ENCODE data around the gene SERPINB2. TPM values are rescaled to one million over a fixed set of nuclear protein-coding genes. Genes with fewer than 3 reads are reported as not detected.

The SERPINB2 gene
- total RNA-seq, 1 donor from 2014 or later, result not detected

GRCh38 chr18:63888470-63889190, 1.1 kb downstream of the SERPINB2 start:
- TF ChIP-seq CTCF (IDR thresholded peaks at IDR 0.05; ENCODE audit: borderline replicate concordance), result no peak
- Histone ChIP-seq H3K9me3 (replicated peaks) (no peaks in the 10 kb centered on the region), H3K27me3 (ENCODE audit: low read depth) (peaks cover 5% of the 10 kb centered on the region), H3K36me3 (no peaks in the 10 kb centered on the region), H3K4me3 (no peak overlapping the region), H3K27ac (replicated peaks) (no peak overlapping the region), H3K4me1 (no peaks in the 10 kb centered on the region)
- DNase-seq, result no peak
- intact Hi-C loops (cut with micrococcal nuclease), result no loop called here

- intact Hi-C loops (cut with micrococcal nuclease), result no loop called here
- Histone ChIP-seq H3K4me1 (no peaks in the 10 kb centered on the region), H3K36me3 (no peaks in the 10 kb centered on the region), H3K4me3 (no peak overlapping the region), H3K9me3 (replicated peaks) (no peaks in the 10 kb centered on the region), H3K27me3 (ENCODE audit: low read depth) (peaks cover 5% of the 10 kb centered on the region), H3K27ac (replicated peaks) (no peak overlapping the region)
- no peak for DNase-seq
- TF ChIP-seq CTCF (IDR thresholded peaks at IDR 0.05; ENCODE audit: borderline replicate concordance), result no peak
These were observed 2.1 kb downstream of the SERPINB2 start for GRCh38 chr18:63889626-63890025.

GRCh38 chr18:63890237-63890949, 2.9 kb downstream of the SERPINB2 start:
- no peaks in the 10 kb centered on the region for H3K9me3 ChIP-seq (replicated peaks)
- H3K36me3 ChIP-seq, result no peaks in the 10 kb centered on the region
- DNase-seq, result no peak
- no peak overlapping the region for H3K27ac ChIP-seq (replicated peaks)
- H3K4me1 ChIP-seq, result no peaks in the 10 kb centered on the region
- no peak for TF ChIP-seq CTCF (IDR thresholded peaks at IDR 0.05; ENCODE audit: borderline replicate concordance)
- intact Hi-C loops (cut with micrococcal nuclease), result no loop called here
- no peak overlapping the region for H3K4me3 ChIP-seq
- H3K27me3 ChIP-seq (ENCODE audit: low read depth), result peaks cover 5% of the 10 kb centered on the region

GRCh38 chr18:63890950-63891304, 3.4 kb downstream of the SERPINB2 start:
- no peak for TF ChIP-seq CTCF (IDR thresholded peaks at IDR 0.05; ENCODE audit: borderline replicate concordance)
- Histone ChIP-seq H3K4me3 (no peak overlapping the region), H3K4me1 (no peaks in the 10 kb centered on the region), H3K27me3 (ENCODE audit: low read depth) (peaks cover 5% of the 10 kb centered on the region), H3K36me3 (no peaks in the 10 kb centered on the region), H3K9me3 (replicated peaks) (no peaks in the 10 kb centered on the region), H3K27ac (replicated peaks) (no peak overlapping the region)
- intact Hi-C loops (cut with micrococcal nuclease), result no loop called here
- DNase-seq, result no peak

GRCh38 chr18:63892566-63892965, 5.1 kb downstream of the SERPINB2 start:
- Histone ChIP-seq H3K27ac (replicated peaks) (no peak overlapping the region), H3K36me3 (no peaks in the 10 kb centered on the region), H3K4me1 (no peaks in the 10 kb centered on the region), H3K4me3 (no peak overlapping the region), H3K9me3 (replicated peaks) (no peaks in the 10 kb centered on the region), H3K27me3 (ENCODE audit: low read depth) (peaks cover 5% of the 10 kb centered on the region)
- DNase-seq, result no peak
- intact Hi-C loops (cut with micrococcal nuclease), result no loop called here
- no peak for TF ChIP-seq CTCF (IDR thresholded peaks at IDR 0.05; ENCODE audit: borderline replicate concordance)

All from left ventricle myocardium inferior (tissue), 1 donor.